Amygdala (tissue), 56 donors: ENCODE results near the gene FBLN1.
"Not testable (repeated sequence)": the region's sequence is repeated elsewhere in the genome, so short reads cannot be mapped to it uniquely, and the experiment has no call there.

Experiments used
- DNase-seq, 56 donors: peaks; one replicate each; lab custom pipeline; 2025; lab: John Stamatoyannopoulos, UW

The FBLN1 gene

GRCh38 chr22:45475851-45476514 is 26.7 kb upstream of the FBLN1 start:
- DNase-seq = no peak

GRCh38 chr22:45476814-45477213 is 25.9 kb upstream of the FBLN1 start:
- no peak for DNase-seq

GRCh38 chr22:45477366-45478107 is 25.1 kb upstream of the FBLN1 start:
- no peak for DNase-seq

- DNase-seq = no peak
Observed at GRCh38 chr22:45478108-45478771, 24.4 kb upstream of the FBLN1 start.

- no peak for DNase-seq
Observed at GRCh38 chr22:45480717-45481116, 22.0 kb upstream of the FBLN1 start.

GRCh38 chr22:45481661-45482060 is 21.0 kb upstream of the FBLN1 start:
- no peak for DNase-seq

GRCh38 chr22:45482169-45482568 is 20.5 kb upstream of the FBLN1 start:
- DNase-seq = no peak

- DNase-seq = no peak
Observed at GRCh38 chr22:45483319-45483718, 19.4 kb upstream of the FBLN1 start.

GRCh38 chr22:45483918-45484499 is 18.7 kb upstream of the FBLN1 start:
- DNase-seq = no peak

- DNase-seq = no peak
Observed at GRCh38 chr22:45484742-45485141, 17.9 kb upstream of the FBLN1 start.

- no peak for DNase-seq
Observed at GRCh38 chr22:45485261-45485660, 17.4 kb upstream of the FBLN1 start.

- DNase-seq = no peak
Observed at GRCh38 chr22:45488764-45489370, 13.8 kb upstream of the FBLN1 start.

- no peak for DNase-seq
Observed at GRCh38 chr22:45490836-45491235, 11.8 kb upstream of the FBLN1 start.

GRCh38 chr22:45491841-45492240 is 10.8 kb upstream of the FBLN1 start:
- DNase-seq = no peak

- peak in 1 of 56 donors; percentile 21 for DNase-seq
Observed at GRCh38 chr22:45493286-45493771, 9.4 kb upstream of the FBLN1 start.

GRCh38 chr22:45494306-45494705 is 8.4 kb upstream of the FBLN1 start:
- DNase-seq = not testable (repeated sequence)

- not testable (repeated sequence) for DNase-seq
Observed at GRCh38 chr22:45495616-45496015, 7.1 kb upstream of the FBLN1 start.

- DNase-seq = no peak
Observed at GRCh38 chr22:45496451-45496941, 6.2 kb upstream of the FBLN1 start.

- DNase-seq = no peak
Observed at GRCh38 chr22:45497351-45498145, 5.1 kb upstream of the FBLN1 start.

GRCh38 chr22:45499746-45500145 is 2.9 kb upstream of the FBLN1 start:
- no peak for DNase-seq
